GM19043 (cell line): ENCODE results near the gene ATP8A2.
"Not testable (repeated sequence)": the region's sequence is repeated elsewhere in the genome, so short reads cannot be mapped to it uniquely, and the experiment has no call there.

Experiments
- ATAC-seq: cut with Tn5 transposase; IDR thresholded peaks from one replicate; pipeline ENCODE4 v1.9.1; 2021; ENCODE audit warnings: low read depth; ENCODE audit not compliant: unreplicated experiment

Gene ATP8A2

DNA sequence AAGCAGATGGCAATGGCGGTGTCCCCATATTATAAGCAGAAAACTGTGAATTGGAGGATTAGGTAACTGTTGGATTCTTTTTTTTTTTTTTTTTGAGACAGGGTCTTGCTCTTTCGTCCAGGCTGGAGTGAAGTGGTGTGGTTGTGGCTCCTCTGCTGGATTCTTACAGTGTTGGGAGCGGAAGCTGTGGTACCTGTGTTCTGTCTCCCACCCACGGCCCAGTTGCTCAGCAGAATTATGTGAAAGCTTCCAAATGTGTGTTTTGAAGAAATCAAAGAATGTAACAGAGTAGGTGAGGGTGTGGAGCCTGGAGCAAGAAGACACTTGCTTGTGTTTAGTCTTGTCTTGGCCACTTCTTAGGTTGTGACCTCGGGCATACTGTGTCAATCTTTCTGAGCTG is 384.5 kb downstream of the ATP8A2 start:
- no peak for ATAC-seq

DNA sequence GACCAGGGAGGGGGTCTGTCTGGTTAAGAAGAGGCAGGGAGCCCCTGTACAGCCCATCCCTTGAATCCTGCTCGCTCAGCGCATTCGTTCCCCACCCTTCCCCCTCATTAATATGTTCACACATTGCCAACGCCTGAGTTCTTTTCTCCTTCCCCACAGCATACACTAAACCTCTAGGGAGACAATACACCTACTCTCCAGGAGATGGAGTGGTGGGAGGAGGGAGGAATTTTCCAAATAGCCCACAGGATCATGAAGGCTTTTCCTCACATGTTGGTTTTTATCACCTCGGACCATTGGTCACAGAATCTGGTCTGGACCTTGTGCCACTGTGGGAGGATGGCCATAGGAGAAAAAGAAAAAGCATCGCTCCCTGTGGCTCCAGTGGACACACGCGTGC is 385.1 kb downstream of the ATP8A2 start:
- no peak for ATAC-seq

DNA sequence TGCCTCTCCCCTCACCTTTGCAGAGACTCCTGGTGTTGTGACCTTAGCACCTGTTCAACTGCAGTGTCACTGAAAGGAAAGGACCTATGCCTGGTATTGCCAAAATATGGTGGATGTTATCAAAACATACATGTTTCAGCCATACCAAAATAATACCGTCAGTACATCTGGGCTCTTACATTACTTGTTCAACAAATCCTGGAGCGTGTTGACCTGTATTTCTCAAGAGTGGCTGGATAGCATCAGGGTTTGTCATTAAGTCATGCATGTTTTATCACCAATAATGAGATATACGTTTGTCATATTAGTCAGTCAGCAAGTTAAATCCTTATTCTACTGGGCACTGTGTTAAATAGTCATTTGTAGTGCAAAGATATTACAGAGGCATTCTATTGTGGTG is 389.3 kb downstream of the ATP8A2 start:
- ATAC-seq = no peak

DNA sequence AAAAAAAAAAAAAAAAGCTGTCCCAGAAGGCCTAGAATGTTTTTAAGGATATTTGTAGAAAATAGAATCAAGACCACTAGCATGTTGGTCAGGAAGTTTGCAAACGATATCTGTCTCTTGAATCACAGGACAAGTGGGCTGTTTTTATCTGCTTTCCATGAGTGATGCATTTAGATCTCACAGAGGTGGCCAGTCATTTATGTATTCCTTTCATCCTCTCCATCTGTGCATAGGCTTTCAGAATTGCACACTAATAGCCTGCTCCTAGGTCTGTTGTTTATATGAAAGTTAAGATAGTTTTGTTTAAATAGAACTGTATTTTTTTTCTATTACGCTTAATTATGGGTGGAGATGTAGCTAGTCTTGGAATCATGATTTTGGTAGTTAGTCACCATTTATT is 390.5 kb downstream of the ATP8A2 start:
- ATAC-seq = no peak

DNA sequence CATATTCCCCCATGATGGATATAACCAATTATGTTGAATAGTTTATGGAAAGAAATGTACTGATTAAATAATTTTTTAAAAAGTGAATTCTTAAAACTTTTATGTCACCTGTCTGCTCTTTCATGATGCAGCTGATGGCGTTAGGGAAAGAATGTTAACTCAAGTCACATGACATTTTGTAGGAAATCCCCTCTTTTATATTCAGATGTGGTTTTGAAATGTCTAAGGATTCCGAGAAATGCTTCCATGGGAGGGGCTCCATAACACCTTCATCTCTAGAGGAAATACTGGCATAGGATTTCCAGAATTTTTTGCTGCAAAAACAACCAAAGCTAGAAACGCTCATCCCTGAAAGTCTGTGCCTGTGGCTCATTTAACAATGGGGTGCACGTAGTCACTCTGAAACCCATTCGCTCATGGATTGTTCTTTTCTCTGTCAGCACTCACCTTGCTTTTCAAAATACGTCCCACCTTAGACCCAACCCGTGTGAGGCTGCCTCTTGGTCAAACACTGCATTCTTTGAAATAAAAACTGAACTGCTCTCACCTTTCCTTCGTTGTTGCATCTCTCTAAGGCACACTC is 391.1 kb downstream of the ATP8A2 start:
- ATAC-seq = no peak

DNA sequence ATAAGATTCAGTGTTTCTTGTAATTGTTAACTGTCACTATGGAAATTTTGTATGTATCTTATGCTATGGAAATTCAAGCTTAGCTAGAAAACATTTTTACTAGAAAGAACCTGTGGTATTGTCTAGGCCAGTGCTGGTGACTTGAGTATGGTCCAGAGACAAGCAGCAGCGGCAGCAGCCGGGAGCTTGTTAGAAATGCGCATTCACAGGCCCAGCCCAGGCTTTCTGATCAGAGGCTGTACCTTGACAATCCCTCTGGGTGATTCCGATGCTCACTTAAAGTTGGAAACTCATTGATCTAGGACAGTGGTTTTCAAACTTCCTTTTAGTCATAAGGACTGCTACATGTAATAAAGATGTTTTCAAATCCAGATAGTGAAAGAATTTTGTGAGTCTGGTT is 392.6 kb downstream of the ATP8A2 start:
- ATAC-seq = no peak

DNA sequence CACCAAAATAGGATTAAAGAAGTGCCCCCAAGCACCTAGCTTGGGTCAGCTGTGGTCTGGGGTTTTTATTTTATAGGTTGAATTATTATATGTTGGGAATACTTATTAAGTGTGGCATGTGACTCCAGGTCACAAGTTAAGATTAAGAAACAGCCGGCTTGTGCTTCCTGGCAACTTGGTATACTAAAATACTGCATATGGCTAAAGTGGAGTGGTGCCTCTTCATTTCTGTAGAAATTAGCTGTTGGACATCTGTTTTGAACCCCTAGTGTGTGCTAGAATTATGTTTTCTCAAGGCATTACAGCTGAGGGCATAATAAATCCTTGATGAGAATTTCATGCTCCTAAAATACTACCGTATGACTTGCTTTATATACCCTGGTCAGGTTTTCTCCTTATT is 393.5 kb downstream of the ATP8A2 start:
- ATAC-seq = no peak

DNA sequence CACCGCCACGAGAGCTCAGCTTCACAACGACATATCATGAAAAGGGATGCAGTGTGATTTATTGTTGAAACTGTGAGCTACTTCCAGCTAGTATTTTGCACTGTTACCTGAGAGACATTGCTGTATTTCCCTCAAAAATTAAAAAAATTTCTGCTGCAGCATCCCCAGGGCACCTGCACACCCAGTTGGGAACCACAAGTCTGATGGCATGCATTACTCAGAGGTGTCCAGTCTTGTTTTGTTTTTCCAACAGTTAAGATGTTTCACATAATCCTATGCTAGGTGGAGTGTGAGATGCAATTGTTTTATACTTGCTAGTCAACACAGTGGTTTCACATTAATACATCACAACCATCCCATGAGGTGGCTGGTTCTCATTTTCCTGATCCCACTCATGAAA is 394.8 kb downstream of the ATP8A2 start:
- no peak for ATAC-seq

DNA sequence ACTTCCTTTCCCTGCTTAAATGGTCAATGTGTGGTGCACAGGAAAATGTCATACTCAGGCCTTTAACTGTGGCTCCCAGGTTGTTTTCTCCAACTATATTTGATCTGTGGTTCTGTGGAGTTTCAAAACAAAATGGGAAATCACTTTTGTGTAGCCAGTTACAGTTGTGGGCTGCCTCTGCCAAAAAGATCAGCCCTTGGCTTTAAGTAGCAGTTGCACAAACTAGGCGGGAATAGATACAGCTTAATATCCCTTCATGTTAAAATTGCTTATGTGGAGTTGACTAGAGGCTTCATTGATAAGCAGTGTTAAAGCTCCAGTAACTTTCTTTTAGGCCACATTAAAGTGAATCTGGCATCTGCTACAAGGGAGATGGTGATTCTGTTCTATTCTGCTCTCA is 395.2 kb downstream of the ATP8A2 start:
- ATAC-seq = no peak

DNA sequence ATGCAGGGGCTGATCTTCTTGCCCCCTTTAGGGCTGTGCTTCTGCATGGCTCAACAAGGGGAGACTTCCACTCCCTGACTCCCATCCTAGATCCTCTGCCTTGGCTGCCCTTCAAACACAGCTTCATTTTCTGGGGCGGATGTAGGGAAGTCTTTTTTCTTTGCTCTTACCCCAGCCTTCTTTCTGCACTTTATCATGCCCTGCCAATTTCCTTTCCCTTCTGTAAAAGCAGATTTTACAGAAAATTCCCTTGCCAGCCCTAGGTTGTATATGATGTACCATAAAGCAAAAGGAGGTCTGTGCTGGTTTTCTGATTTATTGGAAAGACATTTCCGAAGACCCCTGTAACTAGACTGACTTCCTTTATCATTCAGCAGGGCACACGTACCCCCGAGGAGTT is 396.6 kb downstream of the ATP8A2 start:
- ATAC-seq = no peak

DNA sequence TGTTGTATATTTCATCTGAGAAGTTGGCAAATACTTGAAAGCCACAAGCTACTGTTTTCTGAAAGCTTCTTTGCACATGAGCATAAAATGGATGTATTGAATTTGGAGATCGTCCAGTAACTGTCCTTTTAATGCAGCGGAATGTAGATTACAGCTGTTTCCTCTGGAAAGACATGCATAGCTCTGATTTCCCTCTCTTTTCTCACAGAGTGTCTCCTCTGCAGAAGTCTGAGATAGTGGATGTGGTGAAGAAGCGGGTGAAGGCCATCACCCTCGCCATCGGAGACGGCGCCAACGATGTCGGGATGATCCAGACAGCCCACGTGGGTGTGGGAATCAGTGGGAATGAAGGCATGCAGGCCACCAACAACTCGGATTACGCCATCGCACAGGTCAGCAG is 397.1 kb downstream of the ATP8A2 start:
- no peak for ATAC-seq

DNA sequence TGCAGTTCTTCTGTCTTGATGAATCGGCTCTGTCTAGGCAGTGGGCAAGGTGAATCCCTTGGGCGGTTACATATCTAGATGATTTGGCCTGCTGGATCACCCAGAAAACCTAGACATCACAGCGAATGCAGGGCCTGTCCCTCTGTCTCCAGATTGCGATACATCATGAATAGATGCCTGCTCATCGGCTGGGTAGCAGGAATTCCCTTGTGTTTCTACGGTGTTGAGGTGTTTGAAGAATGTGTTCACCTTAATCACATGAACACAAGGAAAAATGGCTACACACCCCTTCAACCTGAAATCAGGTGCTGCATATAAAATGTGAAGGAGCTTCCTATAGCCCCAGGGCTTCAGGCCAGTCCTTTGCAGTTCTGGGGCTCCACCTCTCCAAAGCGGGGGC is 398.8 kb downstream of the ATP8A2 start:
- ATAC-seq = no peak

DNA sequence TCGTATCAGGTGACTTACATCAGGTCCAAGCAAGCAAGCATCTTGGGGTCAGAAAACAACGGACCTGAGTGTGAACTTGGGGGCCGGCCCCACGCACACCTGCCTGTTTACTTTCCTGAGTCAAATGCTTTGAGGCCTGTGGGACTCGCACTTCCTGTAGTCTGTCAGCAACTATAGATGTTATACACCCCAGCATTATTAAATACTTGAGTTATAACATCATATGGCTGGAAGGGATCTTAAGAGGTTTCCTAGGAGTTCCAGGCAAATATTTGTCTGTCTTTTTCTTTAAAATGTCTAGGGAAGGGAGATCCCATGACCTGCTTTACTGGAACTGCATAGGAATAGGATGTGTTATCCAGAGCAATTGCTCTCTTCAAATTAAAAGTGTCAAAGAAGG is 399.4 kb downstream of the ATP8A2 start:
- ATAC-seq = no peak

DNA sequence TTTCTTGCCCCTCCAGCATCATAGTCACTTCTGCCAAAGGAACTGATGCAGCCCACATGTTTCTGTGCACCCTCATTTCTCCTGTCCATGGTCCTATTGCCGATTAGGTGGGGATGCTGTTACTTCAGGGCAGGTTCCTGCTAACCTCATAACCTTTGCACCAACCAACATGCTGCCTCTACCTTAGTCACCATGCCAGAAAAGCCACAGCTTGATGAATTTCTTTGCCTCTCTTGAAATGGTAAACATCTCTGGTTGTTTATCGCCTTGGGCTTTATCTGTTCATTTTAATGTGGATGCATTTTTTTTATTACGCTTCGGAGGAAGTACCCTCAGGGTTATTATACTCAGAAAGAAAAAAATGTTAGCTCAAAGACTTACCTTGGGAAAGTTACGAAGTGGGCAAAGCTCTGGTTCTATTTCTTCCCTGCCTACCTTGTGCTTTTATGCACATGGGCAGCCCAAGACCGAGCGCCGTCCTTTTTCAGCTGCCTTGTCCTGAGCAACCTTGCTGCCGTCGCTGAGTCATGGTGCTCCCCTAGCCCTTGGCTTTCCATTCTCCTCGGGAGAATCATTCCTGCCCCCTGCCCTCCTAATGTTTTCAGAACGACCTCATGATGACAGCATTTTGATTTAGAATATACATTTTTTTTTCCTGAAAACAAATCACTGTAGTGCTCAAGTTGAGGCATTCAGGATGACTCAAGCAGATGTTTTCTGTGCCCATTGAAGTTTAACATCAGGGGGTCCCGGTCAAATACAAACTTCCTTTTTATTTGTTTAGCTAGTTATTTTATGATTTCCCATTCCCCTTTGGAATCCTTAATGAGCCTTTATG is 400.1 kb downstream of the ATP8A2 start:
- no peak for ATAC-seq

DNA sequence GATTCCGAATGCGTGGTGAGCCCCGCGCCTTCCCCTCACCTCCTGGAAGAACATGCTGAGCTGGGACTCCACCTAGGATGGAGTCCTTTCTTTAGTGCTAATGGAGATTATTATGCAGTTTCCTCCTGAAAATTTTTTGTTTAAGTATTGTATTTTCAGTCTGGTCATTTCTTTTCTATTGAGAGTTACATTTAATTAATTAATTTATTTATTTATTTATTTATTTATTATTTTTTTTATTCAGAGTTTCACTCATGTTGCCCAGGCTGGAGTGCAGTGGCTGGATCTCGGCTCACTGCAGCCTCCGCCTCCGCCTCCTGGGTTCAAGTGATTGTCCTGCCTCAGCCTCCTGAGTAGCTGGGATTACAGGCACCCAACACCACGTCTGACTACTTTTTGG is 400.8 kb downstream of the ATP8A2 start:
- not testable (repeated sequence) for ATAC-seq

DNA sequence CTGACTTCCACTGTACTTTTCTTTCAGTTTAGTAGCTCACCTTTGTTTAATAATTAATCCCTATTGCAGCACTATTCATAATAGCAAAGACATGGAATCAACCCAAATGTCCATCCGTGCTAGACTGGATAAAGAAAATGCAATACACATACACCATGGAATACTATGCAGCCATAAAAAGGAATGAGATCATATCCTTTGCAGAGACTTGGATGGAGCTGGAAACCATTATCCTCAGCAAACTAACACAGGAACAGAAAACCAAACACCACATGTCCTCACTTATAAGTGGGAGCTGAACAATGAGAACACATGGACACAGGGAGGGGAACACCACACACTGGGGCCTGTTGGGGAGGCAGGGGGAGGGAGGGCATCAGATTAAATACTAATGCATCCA is 402.3 kb downstream of the ATP8A2 start:
- ATAC-seq = not testable (repeated sequence)

DNA sequence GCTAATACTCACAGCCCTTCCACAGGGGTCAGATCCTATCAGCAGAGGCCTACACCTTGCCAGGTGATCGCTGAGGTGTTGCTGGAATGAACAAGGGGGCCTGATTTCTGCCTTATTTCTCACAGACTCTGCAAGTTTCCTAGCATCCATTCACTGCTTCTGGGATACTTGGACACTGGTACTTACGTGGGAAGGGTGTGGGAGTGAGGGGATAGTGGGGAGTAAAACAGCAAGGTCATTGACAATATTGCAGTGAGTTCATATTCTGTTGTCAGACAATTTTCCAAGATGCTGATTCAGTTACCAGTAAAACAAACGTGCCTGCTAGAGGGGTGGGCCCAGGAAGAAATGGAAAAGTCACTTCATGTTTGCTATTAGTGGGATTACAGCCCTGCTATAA is 403.5 kb downstream of the ATP8A2 start:
- ATAC-seq = no peak

DNA sequence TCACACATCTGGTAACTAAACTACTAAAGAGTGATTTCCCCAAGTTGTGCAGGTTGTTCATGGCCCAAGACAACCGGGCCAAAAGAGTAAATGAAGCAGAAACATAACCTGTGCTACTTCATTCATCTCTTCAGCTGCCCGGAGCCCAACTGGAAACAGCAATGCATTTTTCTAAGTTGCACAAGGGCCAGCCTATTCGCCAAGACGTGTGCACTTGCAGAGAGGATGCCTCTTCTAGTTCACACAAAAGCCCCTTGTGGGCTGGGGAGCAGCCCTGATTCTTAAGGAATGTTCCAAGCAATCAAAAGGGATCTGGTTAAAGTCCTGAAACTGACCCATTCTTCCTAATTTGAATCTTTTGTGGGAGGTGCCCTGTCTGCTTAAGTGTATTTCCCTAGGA is 404.2 kb downstream of the ATP8A2 start:
- no peak for ATAC-seq

DNA sequence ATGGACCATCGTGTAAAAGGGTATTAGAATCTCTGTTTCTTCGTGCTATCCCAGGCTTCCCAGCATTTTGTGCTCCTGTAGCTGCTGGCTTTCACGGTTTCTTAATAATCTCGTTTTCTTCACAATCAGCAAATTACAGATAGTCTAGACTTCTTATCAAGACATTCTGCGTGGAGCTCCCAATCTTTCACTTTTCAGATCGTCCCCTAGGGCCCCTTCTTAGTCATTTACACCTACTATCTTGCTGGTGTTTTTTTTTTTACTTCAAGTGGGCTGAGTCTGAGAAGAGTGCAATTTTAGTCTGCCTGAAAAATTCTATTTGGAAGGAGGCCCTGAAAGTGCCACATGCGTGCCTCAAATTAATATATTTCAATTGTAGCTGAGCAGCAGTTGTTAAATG is 404.9 kb downstream of the ATP8A2 start:
- ATAC-seq = no peak

DNA sequence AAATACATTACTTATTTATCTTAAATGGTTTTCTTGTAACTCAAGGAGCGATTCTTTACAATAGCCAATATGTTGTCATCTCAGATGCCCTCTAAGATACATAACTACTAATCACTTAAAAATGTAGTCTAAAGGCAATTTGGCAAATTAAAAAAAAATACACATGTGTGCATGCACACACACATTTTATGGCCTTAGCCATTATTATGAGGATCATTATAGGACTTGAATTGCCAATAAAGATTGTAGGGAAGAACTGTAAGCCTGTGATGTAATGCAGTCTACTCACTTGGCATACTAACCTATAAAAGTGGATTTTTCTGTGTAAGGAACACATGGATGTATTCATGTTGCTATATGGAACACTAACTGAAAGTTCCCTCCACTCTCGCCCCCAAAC is 405.7 kb downstream of the ATP8A2 start:
- ATAC-seq = no peak

DNA sequence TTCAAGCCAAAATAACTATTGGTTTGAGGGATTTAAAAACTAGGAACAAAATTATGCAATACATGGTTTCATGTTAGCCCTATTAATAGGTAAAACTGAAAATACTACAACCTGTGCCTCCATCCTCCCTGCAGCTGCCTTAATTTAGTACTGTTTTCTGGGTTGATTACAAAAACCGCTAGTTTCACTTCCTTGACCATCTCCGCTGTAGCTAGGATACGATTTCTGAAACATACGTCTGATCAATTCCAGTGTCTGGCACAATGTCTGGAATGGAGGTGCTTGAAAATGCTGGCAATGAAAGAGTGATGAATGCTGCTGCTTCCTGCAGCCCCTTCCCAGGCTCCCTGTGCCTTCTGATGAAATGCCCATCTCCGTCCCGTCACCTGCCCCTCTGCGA is 406.6 kb downstream of the ATP8A2 start:
- ATAC-seq = no peak

DNA sequence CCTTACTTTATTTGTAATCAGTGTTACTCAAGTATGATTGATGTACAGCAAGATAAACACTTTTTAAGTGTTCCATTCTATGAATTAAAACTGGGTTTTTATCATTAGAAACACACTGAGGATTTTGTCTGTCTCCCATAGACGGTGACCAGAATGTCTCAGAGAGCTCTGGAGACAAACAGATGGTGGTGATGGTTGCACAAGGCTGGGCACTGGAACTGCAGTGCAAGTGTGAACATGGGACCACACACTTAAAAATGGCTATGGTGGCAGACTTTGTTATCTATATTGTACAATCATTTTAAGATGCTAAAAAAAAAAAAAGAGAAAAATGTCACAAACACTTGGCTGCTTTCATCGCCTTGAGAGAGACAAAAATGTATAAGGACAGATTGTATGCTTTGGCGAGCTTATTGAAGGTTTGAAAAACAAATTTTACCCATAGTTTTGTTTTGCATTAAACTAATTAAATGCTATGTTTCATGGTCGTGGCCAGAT is 407.1 kb downstream of the ATP8A2 start:
- no peak for ATAC-seq
